NOMO-1 (cell line): Measurements from ENCODE around the gene CARD19.
A peak's percentile ranks its signal among the peaks of the same experiment; 100 is the strongest.

Experiments
- DNase-seq, 2 experiments: peaks; one replicate each; lab custom pipeline; 2025; ENCODE audit not compliant: unreplicated experiment in 2 of 2; lab: John Stamatoyannopoulos, UW

Gene CARD19

GRCh38 chr9:93149361-93149760, 53.3 kb downstream of the CARD19 start:
- DNase-seq: no peak

DNA sequence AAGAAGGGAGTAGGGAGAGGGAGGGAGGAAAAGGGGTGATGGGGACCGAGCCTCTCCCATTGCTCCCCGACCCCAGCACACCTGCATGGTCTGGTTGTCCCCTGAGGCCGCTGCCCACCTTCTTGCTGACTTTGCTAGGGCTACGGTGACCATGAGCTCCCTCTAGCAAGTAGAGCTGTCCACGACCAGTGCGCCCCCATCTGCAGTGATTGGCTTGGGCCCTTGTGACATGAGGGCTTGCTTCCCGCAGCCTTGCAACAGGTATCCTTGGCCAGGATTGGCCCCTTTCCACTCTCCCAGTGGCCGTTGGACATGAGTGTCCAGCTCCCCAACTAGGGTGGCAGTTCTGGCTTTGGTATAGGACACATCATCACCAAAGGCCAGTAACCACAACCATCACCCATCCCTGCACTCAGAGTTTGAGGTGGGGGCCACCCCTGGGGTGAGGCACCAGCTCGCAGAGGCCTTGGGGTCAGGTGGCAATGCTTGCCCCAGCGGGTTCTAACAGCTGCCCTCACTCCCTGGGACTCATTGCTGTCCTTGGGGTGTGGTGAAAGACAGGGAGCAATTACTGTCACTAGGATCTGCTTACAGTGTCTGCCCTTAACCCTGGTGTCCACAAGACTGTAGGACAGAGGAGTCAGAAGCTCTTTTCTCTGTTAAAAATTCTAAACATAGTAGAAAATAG, 55.2 kb downstream of the CARD19 start:
- DNase-seq: no peak

- DNase-seq: peak; percentile 19 to 21
Measured at GRCh38 chr9:93154293-93154903, 58.4 kb downstream of the CARD19 start.

DNA sequence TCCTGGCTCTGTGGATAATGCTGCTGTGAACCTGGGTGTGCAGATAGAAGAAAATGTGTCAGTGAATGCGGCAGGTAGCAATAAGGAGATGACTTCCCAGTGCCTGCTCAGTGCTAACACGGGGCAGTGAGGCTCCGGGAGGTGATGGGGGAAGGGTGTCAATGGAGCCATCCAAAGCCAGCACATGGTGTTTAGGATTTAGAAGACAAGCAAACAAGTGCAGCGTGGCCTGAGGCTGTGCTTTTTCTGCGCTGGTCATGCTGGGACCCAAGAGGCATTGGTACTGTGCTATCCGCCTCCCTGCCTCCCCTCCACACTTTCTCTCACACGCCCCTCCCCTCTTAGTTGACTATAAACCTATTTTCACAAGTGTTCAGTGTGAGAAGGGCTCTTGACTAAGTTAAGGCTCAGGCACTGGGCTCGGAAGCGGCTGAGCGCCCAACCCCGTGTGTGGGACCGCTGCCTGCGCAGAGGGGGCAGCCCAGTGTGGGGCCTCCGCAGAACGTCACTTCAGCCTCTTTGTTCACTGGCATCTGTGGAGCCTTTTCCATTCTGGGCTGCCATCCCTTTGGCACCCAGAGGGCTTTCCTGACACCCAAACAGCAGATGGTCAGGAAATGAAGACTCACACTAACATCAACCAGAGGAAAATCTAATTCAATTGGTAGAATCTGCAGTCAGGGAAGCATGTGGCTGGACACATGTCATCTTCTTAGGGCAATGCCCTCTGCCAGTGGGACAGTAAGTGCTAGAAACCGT, 59.9 kb downstream of the CARD19 start:
- no peak for DNase-seq

GRCh38 chr9:93156475-93157008, 60.5 kb downstream of the CARD19 start:
- DNase-seq: no peak

DNA sequence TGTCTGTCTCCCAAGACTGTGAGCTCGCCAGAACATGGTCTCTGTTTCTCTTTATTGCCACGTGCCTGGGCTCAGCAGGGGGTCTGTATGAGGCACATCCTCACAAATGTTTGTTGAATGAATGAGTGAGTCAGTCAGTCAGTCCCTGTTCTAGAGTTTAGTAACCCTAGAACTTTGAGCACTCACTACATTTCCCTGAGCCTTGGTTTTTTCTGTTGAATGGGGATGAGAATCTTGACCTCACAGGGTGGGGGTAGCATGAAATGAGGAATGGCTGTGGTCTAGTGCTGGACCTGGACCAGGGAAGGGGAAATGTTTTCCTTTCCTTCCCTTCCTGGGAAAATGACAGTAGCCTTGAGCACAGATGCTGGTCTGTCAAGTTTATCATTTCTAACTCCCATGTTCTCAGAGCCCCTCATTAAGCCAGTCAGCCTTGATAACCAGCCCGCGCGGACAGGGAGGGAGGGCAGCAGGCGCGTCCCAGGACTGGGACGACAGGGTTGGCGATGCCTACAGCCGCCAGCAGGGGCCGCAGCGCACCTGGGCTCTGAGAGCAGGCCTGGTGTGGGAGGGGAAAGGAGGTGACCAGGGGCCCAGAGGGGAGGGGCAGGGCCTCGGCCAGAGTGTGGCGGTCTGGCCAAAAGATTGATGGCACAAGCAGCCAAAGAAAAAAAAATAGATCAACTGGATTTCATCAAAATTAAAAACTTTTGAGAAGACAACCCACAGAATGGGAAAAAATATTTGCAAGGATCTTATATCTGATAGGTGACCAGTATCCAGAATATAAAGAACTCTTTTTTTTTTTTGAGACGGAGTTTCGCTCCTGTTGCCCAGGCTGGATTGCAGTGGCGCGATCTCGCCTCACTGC, 63.8 kb downstream of the CARD19 start:
- peak; percentile 62 to 68 for DNase-seq

GRCh38 chr9:93161786-93162562, 66.0 kb downstream of the CARD19 start:
- DNase-seq: no peak
